Measurements from ENCODE around the gene ZCCHC4.

The ZCCHC4 gene

GRCh38 chr4:25312496-25313200 lies at the start of gene ZCCHC4:
Gene ZCCHC4 (plus strand): TSS chr4:25312774. CDS start chr4:25312810, 36 bp downstream.
- peak; percentile 73 for DNase-seq (ENCODE audit: low spot score)

- no peak for DNase-seq (ENCODE audit: low spot score)
Measured at GRCh38 chr4:25271866-25272265, 40.7 kb upstream of the ZCCHC4 start.

GRCh38 chr4:25280210-25280609 lies 32.4 kb upstream of the ZCCHC4 start:
- DNase-seq (ENCODE audit: low spot score) = no peak

GRCh38 chr4:25283948-25284347 lies 28.6 kb upstream of the ZCCHC4 start:
- no peak for DNase-seq (ENCODE audit: low spot score)

GRCh38 chr4:25284466-25284865 lies 28.1 kb upstream of the ZCCHC4 start:
- no peak for DNase-seq (ENCODE audit: low spot score)

GRCh38 chr4:25290490-25291067 lies 22.0 kb upstream of the ZCCHC4 start:
- DNase-seq (ENCODE audit: low spot score) = no peak

GRCh38 chr4:25291158-25291733 lies 21.3 kb upstream of the ZCCHC4 start:
- DNase-seq (ENCODE audit: low spot score) = no peak

- DNase-seq (ENCODE audit: low spot score) = no peak
Measured at GRCh38 chr4:25297528-25298242, 14.9 kb upstream of the ZCCHC4 start.

GRCh38 chr4:25299476-25300203 lies 12.9 kb upstream of the ZCCHC4 start:
- DNase-seq (ENCODE audit: low spot score) = no peak

GRCh38 chr4:25301471-25301870 lies 11.1 kb upstream of the ZCCHC4 start:
- DNase-seq (ENCODE audit: low spot score) = no peak

- no peak for DNase-seq (ENCODE audit: low spot score)
Measured at GRCh38 chr4:25302626-25303025, 9.9 kb upstream of the ZCCHC4 start.

GRCh38 chr4:25303578-25303977 lies 9.0 kb upstream of the ZCCHC4 start:
- no peak for DNase-seq (ENCODE audit: low spot score)

- DNase-seq (ENCODE audit: low spot score) = no peak
Measured at GRCh38 chr4:25306518-25307057, 6.0 kb upstream of the ZCCHC4 start.

- DNase-seq (ENCODE audit: low spot score) = peak; percentile 14
Measured at GRCh38 chr4:25307596-25307995, 5.0 kb upstream of the ZCCHC4 start.

- DNase-seq (ENCODE audit: low spot score) = no peak
Measured at GRCh38 chr4:25308306-25308705, 4.3 kb upstream of the ZCCHC4 start.

GRCh38 chr4:25308761-25309160 lies 3.8 kb upstream of the ZCCHC4 start:
- DNase-seq (ENCODE audit: low spot score) = no peak

- DNase-seq (ENCODE audit: low spot score) = no peak
Measured at GRCh38 chr4:25310066-25310802, 2.3 kb upstream of the ZCCHC4 start.

- no peak for DNase-seq (ENCODE audit: low spot score)
Measured at GRCh38 chr4:25310803-25311166, 1.8 kb upstream of the ZCCHC4 start.

- DNase-seq (ENCODE audit: low spot score) = no peak
Measured at GRCh38 chr4:25313201-25313895, 774 bp downstream of the ZCCHC4 start.

GRCh38 chr4:25320336-25320735 lies 7.8 kb downstream of the ZCCHC4 start:
- DNase-seq (ENCODE audit: low spot score) = no peak

GRCh38 chr4:25320773-25321172 lies 8.2 kb downstream of the ZCCHC4 start:
- DNase-seq (ENCODE audit: low spot score) = peak; percentile 36
